GM19324 (cell line): ENCODE data around the gene DENND4A.
A peak's percentile ranks its signal among the peaks of the same experiment; 100 is the strongest.

ENCODE experiments used
- ATAC-seq: cut with Tn5 transposase; IDR thresholded peaks from one replicate; pipeline ENCODE4 v1.9.1; 2021; ENCODE audit warnings: mild to moderate bottlenecking, moderate library complexity; ENCODE audit not compliant: unreplicated experiment, low FRiP score

The DENND4A gene

DNA sequence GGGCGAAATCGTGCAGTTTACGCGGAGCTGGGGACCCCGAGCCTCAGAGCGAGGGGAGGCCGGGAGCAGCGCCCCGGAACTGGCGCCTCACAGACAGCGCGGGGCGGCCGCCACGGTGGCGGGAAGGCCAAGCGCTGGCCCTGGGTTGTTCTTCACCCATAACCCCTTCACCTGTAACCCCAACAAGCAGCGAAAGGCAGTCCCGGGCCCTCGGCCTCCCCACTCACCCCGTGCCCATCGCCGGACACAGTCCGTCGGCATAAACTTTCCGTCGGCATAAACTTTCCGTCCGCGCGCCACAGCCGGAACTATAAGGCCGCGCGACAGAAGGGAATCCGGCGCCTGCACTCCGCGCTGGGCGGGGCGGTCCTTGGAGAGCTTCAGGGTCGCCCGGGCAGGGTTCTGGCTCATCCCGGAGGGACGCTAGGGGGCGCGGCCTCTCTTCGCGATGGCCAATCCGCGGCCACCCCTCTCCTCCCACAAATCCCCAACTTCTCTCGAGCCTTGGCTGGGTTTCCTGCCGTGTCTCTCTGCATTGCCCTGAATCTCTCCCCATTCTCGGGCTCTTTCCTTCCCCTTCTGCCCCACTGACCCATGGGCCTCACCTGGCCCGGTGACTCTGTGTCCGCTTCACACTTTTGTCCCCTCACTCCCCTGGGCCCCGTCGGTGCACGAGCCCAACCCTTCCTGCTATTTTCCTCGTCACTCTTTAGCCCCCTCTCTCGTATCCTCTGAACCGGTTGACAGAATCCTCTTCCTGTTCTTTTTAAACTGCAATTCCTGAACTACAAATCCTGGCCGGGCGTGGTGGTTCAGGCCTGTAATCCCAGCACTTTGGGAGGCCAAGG, 181.0 kb downstream of the DENND4A start, which contains the start of gene INTS14:
Gene INTS14 (minus strand): TSS at position 261 of the 848 bp plus-strand sequence. CDS start 3,751 bp downstream, outside the sequence.
- ATAC-seq = peak; percentile 95
